ENCODE data around the gene CCDC12. TPM values are rescaled to one million over a fixed set of nuclear protein-coding genes. Genes with fewer than 3 reads are reported as not detected.

The CCDC12 gene
- total RNA-seq, 1 donor from 2014 or later, result 40.5 TPM

DNA sequence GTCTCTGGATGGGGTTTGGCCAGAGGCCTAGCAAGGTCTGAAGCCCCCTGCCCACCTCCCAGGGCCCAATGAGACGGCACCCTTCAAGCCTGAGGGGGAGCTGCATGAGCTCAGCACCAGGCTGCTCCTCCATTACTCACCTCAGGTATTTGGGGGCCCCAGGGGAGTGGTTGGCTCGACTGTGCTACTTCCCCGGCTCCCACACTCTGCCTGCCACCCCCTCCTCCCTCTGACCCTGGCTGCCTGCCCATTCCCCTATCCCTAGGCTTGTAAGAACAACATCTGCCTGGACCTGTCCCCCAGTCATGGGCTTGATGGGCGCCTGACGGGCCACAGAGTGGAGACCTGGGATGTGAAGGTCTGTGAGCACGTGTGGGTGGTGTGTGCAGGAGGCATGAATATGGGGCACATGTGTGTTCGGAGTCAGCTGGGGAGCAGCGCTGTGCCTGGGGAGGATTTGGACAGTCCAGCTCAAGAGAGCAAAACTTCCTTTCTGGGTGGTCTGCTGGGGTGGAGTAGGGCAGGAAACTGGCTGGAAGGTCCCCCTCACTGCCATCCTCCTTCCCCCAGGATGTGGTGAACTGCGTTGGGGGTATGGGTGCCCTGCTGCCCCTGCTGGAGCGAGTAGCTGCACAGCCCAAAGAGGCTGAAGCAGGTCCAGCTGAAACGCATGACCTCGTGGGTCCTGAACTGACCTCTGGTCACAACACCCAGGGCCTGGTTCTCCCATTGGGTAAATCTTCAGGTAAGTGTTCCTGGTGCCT lies 20.3 kb upstream of the CCDC12 start:
- no peak for DNase-seq (ENCODE audit: low read depth, low spot score)

DNA sequence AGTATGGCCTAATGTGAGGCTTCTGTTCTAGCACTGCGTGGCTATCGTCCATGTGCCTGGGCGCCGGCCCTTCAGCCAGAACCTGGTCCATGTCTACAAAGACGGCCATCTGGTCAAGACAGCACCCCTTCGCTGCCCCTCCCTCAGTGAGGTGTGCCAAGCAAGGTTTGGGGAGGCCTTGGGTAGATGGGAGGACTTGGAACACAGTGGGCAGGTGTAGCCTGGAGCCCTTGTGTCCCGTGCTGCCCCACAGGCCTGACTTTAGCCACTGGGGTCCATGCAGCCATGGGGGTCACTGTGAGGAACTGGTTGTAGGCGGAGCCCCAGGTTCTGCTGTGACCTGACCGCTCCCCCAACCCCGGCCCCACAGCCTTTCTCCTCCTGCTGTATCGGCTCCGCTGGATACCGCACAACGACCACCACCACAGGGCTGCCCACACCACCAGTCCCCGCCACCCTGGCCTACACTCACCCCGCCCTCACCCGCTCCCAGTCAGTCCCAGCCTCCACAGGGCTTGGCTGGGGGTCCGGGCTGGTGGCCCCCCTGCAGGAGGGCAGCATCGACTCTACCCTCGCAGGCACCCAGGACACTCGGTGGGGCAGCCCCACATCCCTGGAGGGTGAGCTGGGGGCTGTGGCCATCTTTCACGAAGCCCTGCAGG lies 19.5 kb upstream of the CCDC12 start:
- no peak for DNase-seq (ENCODE audit: low read depth, low spot score)

DNA sequence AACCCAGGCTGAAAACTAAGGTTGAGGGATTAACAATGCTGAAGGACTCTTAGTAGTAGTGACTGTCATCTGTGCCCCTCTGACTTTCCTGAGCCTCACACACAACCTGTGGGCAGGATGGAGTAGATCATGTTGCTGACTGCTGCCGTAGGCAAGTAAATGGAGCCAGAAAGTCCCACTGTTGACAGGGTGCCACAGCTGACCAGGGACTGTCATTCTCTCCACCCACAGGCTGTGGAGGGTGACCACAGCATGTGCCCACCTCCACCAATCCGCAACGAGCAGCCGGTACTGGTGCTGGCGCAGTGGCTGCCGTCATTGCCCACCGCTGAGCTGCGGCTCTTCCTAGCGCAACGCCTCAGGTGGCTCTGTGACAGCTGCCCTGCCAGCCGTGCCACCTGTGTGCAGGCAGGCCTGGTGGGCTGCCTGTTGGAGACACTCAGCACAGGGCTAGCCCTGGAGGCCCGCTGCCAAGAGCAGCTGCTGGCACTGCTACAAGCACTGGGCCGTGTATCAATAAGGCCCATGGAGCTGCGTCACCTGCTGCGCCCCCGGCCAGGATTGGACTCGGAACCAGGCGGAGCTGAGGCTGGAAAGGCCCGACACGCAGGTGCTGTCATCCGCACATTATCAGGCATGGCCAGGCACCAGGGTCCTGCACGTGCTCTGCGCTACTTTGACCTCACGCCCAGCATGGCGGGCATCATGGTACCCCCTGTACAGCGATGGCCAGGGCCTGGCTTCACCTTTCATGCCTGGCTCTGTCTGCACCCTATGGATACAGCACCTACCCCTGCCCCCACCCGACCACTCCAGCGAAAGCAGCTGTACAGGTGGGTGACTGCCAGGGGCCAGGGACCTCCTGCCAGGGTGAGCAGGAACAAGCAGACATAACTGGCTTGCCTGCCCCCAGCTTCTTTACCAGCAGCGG lies 18.5 kb upstream of the CCDC12 start:
- DNase-seq (ENCODE audit: low read depth, low spot score), result no peak

DNA sequence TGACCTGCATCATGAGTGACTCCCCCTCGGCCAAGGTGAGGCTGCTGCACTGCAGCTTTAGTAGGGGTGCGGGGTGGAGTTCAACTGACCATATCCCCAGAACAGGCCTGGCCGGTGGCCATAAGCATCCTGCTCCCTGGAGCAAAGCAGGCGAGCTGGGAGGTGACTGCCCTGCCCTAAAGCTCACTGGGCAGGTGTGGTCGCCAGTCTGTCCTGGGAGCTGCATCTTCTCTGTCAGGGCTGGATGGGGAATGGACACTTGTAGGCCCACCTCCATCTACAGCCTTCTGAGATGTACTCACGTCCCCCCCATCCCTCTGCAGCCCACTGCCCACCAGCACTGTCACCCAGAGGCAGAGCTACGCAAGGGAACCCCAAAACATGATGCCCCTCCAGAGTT lies 17.4 kb upstream of the CCDC12 start:
- no peak for DNase-seq (ENCODE audit: low read depth, low spot score)

DNA sequence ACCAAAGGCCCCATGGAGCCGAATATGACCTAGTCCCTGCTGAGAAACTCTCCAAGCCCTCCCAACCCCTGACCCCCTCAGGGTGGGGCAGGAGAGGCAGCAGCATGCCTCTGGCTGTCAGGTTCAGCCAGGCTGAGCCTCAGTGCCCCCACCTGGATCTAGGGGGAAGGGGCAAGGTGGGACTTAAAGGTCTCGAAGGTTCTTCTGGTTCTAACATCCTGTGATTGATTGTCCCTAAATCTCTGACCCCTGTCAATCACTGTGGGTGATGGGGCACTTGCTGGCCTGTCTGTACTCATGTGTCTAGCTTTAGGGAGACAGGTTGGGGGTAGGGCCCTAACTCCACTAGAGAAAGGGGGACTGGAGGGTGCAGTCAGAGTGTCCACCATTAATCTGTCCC lies 16.7 kb upstream of the CCDC12 start:
- no peak for DNase-seq (ENCODE audit: low read depth, low spot score)

DNA sequence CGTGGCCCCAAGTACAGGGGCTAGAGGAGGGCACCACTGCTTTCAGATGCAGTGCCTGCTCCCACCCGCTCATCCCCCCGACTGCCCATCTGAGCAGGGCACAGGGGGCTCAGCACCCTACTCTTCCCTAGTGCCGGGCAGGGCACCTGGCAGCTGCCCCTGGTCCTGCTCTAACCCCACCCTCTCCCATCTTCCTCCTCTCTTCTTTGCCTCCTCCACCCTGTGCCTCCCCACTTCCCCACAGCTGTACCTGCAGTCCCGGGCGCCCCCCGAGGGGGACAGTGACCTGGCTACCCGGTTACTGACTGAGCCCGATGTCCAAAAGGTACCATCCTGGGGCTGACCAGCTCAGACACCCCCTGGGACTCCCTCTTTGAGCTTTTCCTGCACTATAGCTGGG lies 15.7 kb upstream of the CCDC12 start:
- DNase-seq (ENCODE audit: low read depth, low spot score), result no peak

GRCh38 chr3:46991406-46992165 lies 15.0 kb upstream of the CCDC12 start:
- no peak for DNase-seq (ENCODE audit: low read depth, low spot score)

- DNase-seq (ENCODE audit: low read depth, low spot score), result no peak
These were observed 14.2 kb upstream of the CCDC12 start for GRCh38 chr3:46990573-46991374.

DNA sequence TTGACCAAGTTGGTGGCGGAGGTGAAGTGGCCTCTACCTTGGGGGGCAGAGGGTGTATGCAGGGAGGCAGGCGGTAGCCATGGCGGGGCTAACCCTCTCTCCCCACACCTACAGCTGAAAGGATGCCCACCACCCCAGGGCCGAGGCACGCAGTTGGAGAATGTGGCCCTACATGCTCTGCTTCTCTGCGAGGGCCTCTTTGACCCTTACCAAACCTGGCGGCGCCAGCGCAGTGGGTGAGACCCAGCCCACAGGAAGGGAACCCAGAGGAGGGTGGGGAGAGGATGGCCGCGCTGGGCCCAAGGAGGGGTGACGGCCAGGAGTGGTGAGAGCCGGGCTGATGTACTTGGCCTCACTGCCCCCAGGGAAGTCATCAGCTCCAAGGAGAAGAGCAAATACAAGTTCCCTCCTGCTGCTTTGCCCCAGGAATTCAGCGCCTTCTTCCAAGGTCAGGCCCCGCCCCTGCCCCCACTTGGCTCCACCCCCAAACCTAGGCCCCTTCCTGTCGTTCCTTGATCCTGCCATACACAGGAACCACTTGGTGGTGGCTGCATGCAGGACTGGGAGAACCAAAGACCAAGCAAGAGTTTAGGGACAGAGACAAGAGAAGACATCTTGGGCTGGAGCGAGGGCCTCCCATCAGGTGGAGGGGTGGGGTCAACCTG lies 12.7 kb upstream of the CCDC12 start:
- DNase-seq (ENCODE audit: low read depth, low spot score), result no peak

GRCh38 chr3:46988616-46989015 lies 12.1 kb upstream of the CCDC12 start:
- no peak for DNase-seq (ENCODE audit: low read depth, low spot score)

GRCh38 chr3:46987743-46988401 lies 11.3 kb upstream of the CCDC12 start:
- DNase-seq (ENCODE audit: low read depth, low spot score), result no peak

- DNase-seq (ENCODE audit: low read depth, low spot score), result no peak
These were observed 10.8 kb upstream of the CCDC12 start for GRCh38 chr3:46987319-46987742.

GRCh38 chr3:46986782-46987310 lies 10.3 kb upstream of the CCDC12 start:
- no peak for DNase-seq (ENCODE audit: low read depth, low spot score)

DNA sequence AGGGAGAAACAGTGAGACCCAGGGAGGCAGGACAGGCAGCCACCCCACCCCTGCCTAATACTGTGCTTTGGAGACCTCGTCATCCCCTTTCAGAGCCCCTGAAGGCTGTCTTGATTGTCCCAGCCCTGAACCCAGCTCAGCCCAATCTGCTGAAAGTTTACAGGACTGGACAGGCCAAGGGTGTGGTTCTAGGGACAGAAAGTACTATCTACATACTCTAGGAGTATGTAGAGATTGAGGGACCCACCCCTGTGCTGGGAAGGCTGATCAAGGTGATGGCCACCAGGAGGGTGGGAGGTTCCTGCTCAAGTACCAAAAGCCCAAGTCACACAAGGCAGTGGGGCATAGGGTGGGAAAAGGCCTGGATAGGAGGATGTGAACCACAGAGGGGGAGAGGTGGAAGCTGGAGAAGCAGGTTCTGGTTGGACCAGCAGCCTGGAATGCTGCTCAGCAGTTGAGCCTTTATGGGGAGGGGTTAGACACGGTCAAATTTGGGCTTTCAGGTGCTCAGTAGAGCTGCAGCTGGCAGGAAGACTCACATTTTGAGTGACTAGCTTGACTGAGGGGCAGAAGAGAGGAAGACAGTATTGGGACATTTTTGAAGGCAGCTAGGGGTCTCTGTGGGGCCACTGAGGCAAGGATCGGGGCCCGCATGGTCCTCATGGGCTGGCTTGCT lies 9.6 kb upstream of the CCDC12 start:
- no peak for DNase-seq (ENCODE audit: low read depth, low spot score)

GRCh38 chr3:46985588-46985987 lies 9.0 kb upstream of the CCDC12 start:
- DNase-seq (ENCODE audit: low read depth, low spot score), result no peak

DNA sequence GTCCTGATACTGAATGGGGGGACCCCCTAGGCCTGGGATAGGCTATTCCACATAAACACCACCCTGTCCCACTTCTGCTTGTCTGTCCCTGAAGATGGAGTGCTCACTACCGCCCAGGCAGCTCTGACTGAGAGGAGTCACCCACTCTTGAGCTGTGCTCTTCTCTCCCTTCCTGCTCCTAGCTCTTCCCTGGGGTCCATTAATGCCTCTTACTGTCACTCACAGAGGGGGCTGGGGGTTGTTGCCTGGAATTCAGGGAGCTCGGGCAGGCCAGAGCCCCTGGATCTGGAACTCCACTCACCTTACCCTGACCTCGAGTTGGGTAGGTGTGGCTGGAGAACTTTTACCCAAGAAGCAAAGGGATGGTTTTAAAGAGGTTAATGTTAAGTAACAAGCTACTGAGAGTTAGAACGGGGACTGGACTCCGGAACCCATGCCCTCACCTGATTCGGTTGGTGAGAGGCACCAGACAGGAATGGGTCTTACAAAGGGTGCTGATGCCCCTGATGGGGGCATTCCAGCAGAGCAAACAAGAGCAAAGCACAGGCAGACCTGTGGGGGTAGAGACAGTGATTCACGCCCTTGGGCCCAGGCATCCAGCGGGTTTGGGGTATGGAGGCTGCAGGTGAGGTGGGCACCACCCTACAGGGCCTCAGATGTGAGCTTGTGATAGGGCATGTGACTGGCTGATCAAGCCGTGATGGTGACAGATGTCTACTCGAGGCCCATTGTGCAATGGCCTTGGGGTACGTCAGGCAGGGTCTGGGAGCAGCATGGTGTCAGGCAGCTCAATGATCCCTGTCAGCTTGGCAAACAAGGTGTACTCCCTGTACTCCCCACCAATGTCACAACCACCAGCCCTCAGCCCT lies 8.3 kb upstream of the CCDC12 start:
- DNase-seq (ENCODE audit: low read depth, low spot score), result no peak

DNA sequence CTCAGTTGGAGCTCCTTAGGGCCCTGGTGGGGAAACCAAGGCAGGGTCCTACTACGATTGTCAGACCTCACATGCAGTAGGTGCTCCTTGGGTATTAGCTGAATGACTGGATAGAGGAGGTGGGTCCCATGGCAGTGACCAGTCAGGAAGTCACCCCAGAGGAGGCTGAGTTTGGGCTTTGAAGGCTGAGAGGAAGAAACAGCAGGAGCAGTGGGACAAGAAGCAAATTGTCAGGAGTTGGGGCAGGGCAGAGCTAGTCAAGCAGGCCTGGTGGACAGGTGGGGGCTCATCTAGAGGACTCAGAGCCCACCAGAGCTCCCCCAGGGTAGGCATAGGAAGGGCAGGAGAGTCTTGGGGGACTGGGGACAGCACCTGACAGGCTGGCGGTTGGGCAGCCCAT lies 6.0 kb upstream of the CCDC12 start:
- DNase-seq (ENCODE audit: low read depth, low spot score), result no peak
